Activated CD4-positive, alpha-beta T cell treated with anti-CD3 and anti-CD28 coated beads for 36 hours (primary cell): ENCODE results near the gene PIP5KL1. TPM values are rescaled to one million over a fixed set of nuclear protein-coding genes. Genes with fewer than 3 reads are reported as not detected.

Source experiments
- ATAC-seq: fragments of 200-7000 bp; cut with Tn5 transposase; one replicate; pipeline ENCODE4 v1.10.0; 2021; ENCODE audit warnings: mild to moderate bottlenecking, moderate library complexity
- CTCF ChIA-PET: fragments of 350-600 bp; sonication (Branson Sonifier 250); formaldehyde crosslinking; loops from one replicate; lab custom pipeline; 2021; ENCODE audit warnings: antibody characterized with exemption; lab: Charles Lee
- POLR2A ChIA-PET: fragments of 350-600 bp; sonication (Branson Sonifier 250); formaldehyde crosslinking; loops from one replicate; lab custom pipeline; 2021; ENCODE audit warnings: antibody characterized with exemption, inconsistent platforms; lab: Charles Lee
- DNase-seq: peaks from one replicate; pipeline ENCODE4 v3.0.0-alpha.2; 2020
- H3K27ac Mint-ChIP-seq: one replicate; pipeline ENCODE4 v1.8.0; 2021; ENCODE audit warnings: mixed read lengths
- H3K27me3 Mint-ChIP-seq: one replicate; pipeline ENCODE4 v1.8.0; 2021; ENCODE audit warnings: mixed read lengths
- H3K36me3 Mint-ChIP-seq: one replicate; pipeline ENCODE4 v1.8.0; 2021; ENCODE audit warnings: low read depth, mixed read lengths
- H3K4me1 Mint-ChIP-seq: one replicate; pipeline ENCODE4 v1.8.0; 2021; ENCODE audit warnings: mixed read lengths
- H3K4me3 Mint-ChIP-seq: one replicate; pipeline ENCODE4 v1.8.0; 2021; ENCODE audit warnings: mild to moderate bottlenecking, moderate library complexity, mixed read lengths
- H3K9me3 Mint-ChIP-seq: one replicate; pipeline ENCODE4 v1.8.0; 2021; ENCODE audit warnings: low read depth, mixed read lengths
- intact Hi-C, 2 experiments: fragments of 100-400 bp; cut with DNase I in 1 of 2; cut with micrococcal nuclease in 1 of 2; formaldehyde crosslinking; loops; one replicate each; pipeline versions ENCODE4 v1.14.2 to v1.15.1; 2022 to 2024; cut with DNase I, micrococcal nuclease
- total RNA-seq, 2 experiments: library from RNA; stranded (reverse); gene quantifications; one replicate each; pipeline ENCODE4 v1.2.3, GENCODE V29; 2021

Gene PIP5KL1
- total RNA-seq, 2 experiments from 2014 or later: 1.9 to 2.8 TPM

DNA sequence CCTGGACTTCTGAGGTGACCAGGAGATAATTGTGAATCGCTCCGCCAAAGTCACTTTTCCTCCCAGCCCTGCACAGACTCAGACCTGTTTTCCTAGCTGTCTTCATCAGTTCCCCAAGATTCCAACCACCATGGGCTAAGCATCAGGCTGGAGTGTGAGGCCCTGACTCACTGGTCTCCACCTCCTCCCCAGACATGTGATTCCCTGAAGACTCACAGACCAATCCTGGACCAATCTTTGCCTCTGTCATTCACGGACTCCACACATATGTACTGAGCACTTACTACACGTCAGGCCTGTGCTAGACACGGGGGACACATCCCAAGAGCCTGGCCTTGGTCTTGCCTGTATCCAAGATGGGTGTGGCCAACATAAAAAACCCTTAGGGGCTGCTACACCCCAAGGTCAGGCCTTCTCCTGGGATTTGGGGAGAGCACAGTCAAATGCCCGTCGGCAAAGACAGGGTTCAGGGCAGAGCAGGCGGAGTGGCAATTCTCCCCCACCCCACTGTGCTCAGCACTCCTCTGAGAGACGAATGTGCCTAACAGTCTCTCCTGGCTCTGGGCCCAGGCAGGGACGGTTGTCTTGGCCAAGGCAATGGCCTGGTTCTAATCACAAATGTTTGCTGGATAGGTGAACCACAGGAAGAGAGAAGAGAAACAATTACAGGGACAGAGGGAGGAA lies 38.3 kb upstream of the PIP5KL1 start:
- CTCF ChIA-PET: interaction anchor here (3.6 kb wide), 1 partner anchor 16 kb away, joined by 11 read pairs; no protein-coding TSS in a partner anchor
- ATAC-seq: peak; percentile 14

DNA sequence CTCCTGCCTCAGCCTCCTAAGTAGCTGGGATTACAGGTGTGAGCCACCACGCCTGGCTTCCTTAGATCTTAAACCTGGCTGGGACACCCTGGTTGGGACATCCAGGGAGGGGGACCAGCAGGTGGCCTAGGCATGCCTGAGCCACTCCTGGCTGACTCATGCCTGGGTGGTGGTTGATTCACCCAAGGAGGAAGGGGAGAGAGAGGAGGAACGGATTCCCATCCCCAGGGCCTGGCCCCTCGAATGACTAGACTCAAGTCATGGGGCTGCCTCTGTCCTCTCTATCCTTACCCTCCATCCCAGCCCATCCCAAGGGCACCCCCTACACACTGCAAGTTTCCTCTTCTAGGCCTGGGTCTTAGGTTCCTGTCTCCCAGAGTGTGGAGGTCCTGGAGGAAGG lies 37.5 kb upstream of the PIP5KL1 start:
- Mint-ChIP-seq H3K4me1 (peaks cover 99% of the 10 kb centered on the region), H3K27me3 (no peaks in the 10 kb centered on the region), H3K27ac (peak overlapping the region; percentile 92), H3K36me3 (peaks cover 28% of the 10 kb centered on the region), H3K4me3 (peak overlapping the region; percentile 69), H3K9me3 (no peaks in the 10 kb centered on the region)
- CTCF ChIA-PET: interaction anchor here (0.6 to 2.1 kb wide), 2 partner anchors 13 to 67 kb away, joined by 3 to 9 read pairs; partner anchors contain the start of gene EEIG1
- POLR2A ChIA-PET: interaction anchor here (0.7 kb wide), 1 partner anchor 65 kb away, joined by 3 read pairs; no protein-coding TSS in a partner anchor
- intact Hi-C loops: no loop called here
- ATAC-seq (peak; percentile 7), DNase-seq (peak; percentile 76)

More for the DNA sequence above, 38.3 kb upstream of the PIP5KL1 start:
- peak; percentile 54 for DNase-seq
- Mint-ChIP-seq H3K4me3 (peak overlapping the region; percentile 69), H3K36me3 (peaks cover 24% of the 10 kb centered on the region), H3K27ac (peak overlapping the region; percentile 92), H3K9me3 (no peaks in the 10 kb centered on the region), H3K4me1 (peaks cover 99% of the 10 kb centered on the region), H3K27me3 (no peaks in the 10 kb centered on the region)
- intact Hi-C loops: loop anchor here in 1 of 2 experiments (1.0 kb wide), 1 partner anchor 14 kb away; no protein-coding TSS in a partner anchor
- POLR2A ChIA-PET: interaction anchor here (1.8 kb wide), 1 partner anchor 14 kb away, joined by 9 read pairs; no protein-coding TSS in a partner anchor

DNA sequence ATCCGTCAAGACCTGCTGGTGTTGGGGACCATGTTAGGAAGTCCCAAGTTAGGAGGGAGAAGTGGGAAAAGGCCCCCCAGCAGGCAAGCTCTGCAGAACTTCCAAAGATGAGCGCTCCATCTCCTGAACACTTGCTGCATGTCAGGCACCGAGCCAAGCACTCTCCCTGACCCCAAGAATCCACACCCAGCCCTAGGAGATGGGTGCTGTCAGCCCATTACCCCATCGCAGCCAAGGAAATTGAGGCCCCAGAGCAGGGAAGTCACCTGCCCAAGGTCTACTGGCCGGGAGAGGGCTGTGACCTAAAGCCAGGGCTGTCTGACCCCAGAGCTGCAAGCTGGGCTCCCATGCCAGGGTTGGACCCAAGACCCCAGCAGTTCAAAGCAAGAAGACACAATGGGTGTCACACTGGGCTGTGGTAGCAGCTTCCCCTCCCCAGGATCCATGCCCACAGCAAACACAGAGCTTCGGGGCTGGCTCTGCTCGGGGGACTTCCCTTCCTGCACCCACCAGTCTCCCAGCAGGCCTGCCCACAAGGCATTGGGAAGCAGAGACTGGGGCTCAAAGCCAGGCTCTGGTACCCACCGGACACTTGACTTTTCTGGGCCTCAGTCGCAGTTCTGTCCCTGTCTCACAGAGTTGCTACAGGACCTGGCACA lies 36.7 kb upstream of the PIP5KL1 start:
- ChIA-PET POLR2A (interaction anchor here (0.7 kb wide), 1 partner anchor 66 kb away, joined by 3 read pairs; no protein-coding TSS in a partner anchor), CTCF (interaction anchor here (0.6 to 2.1 kb wide), 2 partner anchors 14 to 67 kb away, joined by 3 to 9 read pairs; partner anchors contain the start of gene EEIG1)
- DNase-seq: no peak
- H3K9me3 Mint-ChIP-seq: no peaks in the 10 kb centered on the region
- peaks cover 99% of the 10 kb centered on the region for H3K4me1 Mint-ChIP-seq
- intact Hi-C loops: no loop called here
- H3K4me3 Mint-ChIP-seq: peak overlapping the region; percentile 69
- H3K27me3 Mint-ChIP-seq: no peaks in the 10 kb centered on the region
- peaks cover 28% of the 10 kb centered on the region for H3K36me3 Mint-ChIP-seq
- no peak for ATAC-seq
- peak overlapping the region; percentile 92 for H3K27ac Mint-ChIP-seq

DNA sequence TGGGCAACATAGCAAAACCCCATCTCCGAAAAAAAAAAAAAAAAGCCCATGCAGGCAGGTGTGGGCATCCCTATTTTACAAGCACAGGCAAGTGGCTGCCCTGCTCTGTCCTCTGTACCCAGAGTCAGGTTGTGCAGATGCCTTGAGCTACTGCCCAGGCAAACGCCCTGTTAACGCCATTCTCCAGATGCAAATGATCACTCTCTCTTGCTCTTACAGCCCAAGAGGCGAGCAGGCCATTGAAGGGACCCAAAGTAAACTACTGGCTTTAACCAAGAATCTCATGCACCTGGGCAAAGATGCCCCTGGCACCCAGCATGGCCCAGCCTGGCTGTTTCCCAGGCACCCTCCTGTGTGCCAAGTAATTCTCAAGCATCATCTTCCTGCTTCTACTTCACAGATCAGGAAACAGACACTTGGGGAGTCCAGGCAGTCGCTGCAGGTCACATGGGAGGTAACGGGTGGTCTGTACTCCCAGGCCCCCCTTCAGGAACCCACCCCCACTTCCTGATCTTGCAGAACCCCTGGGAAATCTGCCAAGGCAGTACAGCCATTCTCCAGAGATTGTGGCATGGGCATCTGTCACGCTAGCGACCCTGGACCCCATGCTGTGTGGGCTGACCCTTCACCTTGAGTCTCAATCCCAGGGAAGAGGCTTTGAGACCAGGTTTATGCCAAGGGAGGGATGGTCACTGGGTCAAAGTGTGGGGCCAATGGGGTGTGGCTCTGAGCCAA lies 36.0 kb upstream of the PIP5KL1 start:
- Mint-ChIP-seq H3K36me3 (peaks cover 30% of the 10 kb centered on the region), H3K27ac (peak overlapping the region; percentile 98), H3K4me1 (peaks cover 99% of the 10 kb centered on the region), H3K9me3 (no peaks in the 10 kb centered on the region), H3K4me3 (peak overlapping the region; percentile 22), H3K27me3 (no peaks in the 10 kb centered on the region)
- POLR2A ChIA-PET: interaction anchor here (1.0 kb wide), 1 partner anchor 65 kb away, joined by 3 read pairs; no protein-coding TSS in a partner anchor
- ATAC-seq: no peak
- intact Hi-C loops: no loop called here
- CTCF ChIA-PET: interaction anchor here (2.1 kb wide), 1 partner anchor 68 kb away, joined by 9 read pairs; no protein-coding TSS in a partner anchor
- DNase-seq: no peak

DNA sequence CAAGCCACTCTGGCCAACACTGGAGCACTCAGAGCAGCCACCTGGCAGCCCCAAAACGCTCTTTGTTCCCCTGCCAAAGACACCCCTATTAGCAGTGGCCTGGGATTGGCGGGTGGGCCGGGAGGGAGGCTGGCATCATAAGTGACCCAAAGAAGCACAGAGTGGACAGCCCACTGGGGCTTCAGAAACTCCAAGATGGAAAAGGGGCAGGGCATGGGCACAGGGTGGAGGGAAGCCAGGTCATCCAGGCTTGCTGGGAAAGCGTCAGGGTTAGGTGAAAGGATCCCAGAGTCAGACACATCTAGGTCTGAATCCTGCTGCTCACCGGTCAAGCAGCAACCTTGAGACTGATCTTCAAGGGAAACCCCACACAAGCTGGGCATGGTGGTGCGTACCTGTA lies 35.4 kb upstream of the PIP5KL1 start:
- ChIA-PET POLR2A (interaction anchor here (0.5 to 1.0 kb wide), 2 partner anchors 65 to 68 kb away, joined by 3 to 5 read pairs; no protein-coding TSS in a partner anchor), CTCF (interaction anchor here (0.6 to 2.1 kb wide), 3 partner anchors 10 to 113 kb away, joined by 3 to 9 read pairs (median 4); no protein-coding TSS in a partner anchor)
- intact Hi-C loops: loop anchor here (1.0 to 2.0 kb wide), 2 partner anchors 10 to 13 kb away; no protein-coding TSS in a partner anchor
- no peak for DNase-seq
- Mint-ChIP-seq H3K27me3 (no peaks in the 10 kb centered on the region), H3K4me1 (peaks cover 99% of the 10 kb centered on the region), H3K27ac (peak overlapping the region; percentile 98), H3K9me3 (no peaks in the 10 kb centered on the region), H3K4me3 (peak overlapping the region; percentile 70), H3K36me3 (peaks cover 32% of the 10 kb centered on the region)
- ATAC-seq: no peak

DNA sequence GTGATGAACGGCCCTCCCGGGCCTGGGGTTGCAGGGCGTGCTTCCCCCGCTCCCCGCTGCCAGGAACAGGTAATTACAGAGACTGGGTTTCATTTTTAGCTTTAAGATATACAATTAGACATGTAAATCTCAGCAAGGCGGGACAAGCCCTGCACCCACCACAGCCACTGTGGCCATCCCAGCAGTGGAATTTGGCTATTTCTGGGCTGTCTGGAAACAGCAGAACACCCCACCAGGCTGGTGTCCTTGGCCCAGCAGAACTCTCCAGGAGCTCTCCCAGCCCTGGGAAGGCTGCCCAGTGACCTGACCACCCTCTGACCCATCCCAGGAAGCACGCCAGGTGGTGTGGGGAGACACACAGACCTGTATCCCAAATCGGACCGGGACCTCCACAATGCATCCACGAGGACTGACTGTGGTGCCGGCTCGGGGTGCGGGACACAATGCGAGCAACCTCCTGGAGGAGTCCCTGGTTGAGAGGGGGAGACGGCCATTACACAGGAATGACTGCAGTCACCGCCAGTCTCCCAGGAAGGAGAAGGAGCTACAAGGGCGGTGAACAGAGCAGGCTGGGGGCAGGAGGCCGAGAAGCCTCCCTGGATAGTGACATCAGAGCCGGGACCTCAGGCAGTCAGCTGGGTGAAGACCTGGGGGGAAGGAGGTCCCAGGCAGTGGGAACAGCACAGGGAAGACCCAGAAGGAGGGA lies 32.9 kb upstream of the PIP5KL1 start:
- ChIA-PET POLR2A (interaction anchor here (0.6 kb wide), 1 partner anchor 19 kb away, joined by 3 read pairs; no protein-coding TSS in a partner anchor), CTCF (interaction anchor here (1.0 to 3.4 kb wide), 6 partner anchors 13 to 109 kb away, joined by 4 to 17 read pairs (median 5); no protein-coding TSS in a partner anchor)
- no peaks in the 10 kb centered on the region for H3K9me3 Mint-ChIP-seq
- H3K27me3 Mint-ChIP-seq: no peaks in the 10 kb centered on the region
- intact Hi-C loops: loop anchor here in 1 of 2 experiments (1.0 to 2.0 kb wide), 2 partner anchors 8 to 15 kb away; no protein-coding TSS in a partner anchor
- H3K4me3 Mint-ChIP-seq: peak overlapping the region; percentile 70
- peak; percentile 62 for DNase-seq
- peak; percentile 21 for ATAC-seq
- peak overlapping the region; percentile 98 for H3K27ac Mint-ChIP-seq
- peaks cover 99% of the 10 kb centered on the region for H3K4me1 Mint-ChIP-seq
- peaks cover 28% of the 10 kb centered on the region for H3K36me3 Mint-ChIP-seq

DNA sequence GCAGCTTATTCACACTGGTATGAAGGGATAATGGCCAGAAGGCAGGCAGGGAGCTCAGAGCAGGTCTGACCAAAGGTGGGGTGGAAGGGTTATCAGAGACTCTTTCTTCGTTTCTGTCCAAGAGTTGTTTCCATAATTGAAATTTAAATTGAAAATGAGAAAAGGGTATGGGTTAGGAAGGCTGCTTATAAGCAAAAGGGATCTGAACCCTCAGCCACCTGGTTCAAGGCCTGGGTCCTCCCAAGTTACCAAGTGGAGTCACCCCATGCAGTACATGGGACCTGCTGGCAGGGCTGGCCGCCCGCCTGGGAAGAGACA lies 32.4 kb upstream of the PIP5KL1 start:
- intact Hi-C loops: loop anchor here in 1 of 2 experiments (1.0 kb wide), 1 partner anchor 8 kb away; no protein-coding TSS in a partner anchor
- ATAC-seq (no peak), DNase-seq (no peak)
- CTCF ChIA-PET: interaction anchor here (1.0 to 3.4 kb wide), 6 partner anchors 13 to 110 kb away, joined by 4 to 17 read pairs (median 5); no protein-coding TSS in a partner anchor
- peaks cover 24% of the 10 kb centered on the region for H3K36me3 Mint-ChIP-seq
- peak overlapping the region; percentile 70 for H3K4me3 Mint-ChIP-seq
- POLR2A ChIA-PET: interaction anchor here (0.6 kb wide), 1 partner anchor 20 kb away, joined by 3 read pairs; no protein-coding TSS in a partner anchor
- peak overlapping the region; percentile 98 for H3K27ac Mint-ChIP-seq
- peaks cover 98% of the 10 kb centered on the region for H3K4me1 Mint-ChIP-seq
- H3K9me3 Mint-ChIP-seq: no peaks in the 10 kb centered on the region
- no peaks in the 10 kb centered on the region for H3K27me3 Mint-ChIP-seq

DNA sequence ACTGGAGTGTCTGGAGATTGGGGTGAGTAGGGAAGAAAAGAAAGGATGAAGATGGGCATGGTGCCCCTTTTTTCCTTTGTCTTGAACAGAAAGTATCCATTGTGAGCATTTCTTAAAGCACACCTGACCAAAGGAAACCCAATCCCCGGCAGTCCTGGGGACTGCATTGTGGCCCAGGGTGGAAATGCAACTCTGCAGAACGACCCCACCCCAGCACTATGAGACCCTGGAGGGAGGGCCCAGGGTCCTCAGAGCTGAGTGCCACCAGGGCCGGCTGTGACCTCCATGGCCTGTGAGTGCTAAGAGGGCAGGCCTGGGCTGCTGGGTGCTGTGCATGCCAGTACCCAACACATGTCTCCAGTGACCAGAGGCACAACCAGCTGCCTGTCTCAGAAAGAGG lies 31.7 kb upstream of the PIP5KL1 start:
- intact Hi-C loops: no loop called here
- DNase-seq (no peak), ATAC-seq (no peak)
- peaks cover 96% of the 10 kb centered on the region for H3K4me1 Mint-ChIP-seq
- H3K4me3 Mint-ChIP-seq: no peak overlapping the region
- H3K27ac Mint-ChIP-seq: peak overlapping the region; percentile 98
- no peaks in the 10 kb centered on the region for H3K9me3 Mint-ChIP-seq
- peaks cover 24% of the 10 kb centered on the region for H3K36me3 Mint-ChIP-seq
- CTCF ChIA-PET: interaction anchor here (0.6 to 3.4 kb wide), 7 partner anchors 8 to 152 kb away, joined by 3 to 17 read pairs (median 4); no protein-coding TSS in a partner anchor
- POLR2A ChIA-PET: no interaction called here
- H3K27me3 Mint-ChIP-seq: no peaks in the 10 kb centered on the region

DNA sequence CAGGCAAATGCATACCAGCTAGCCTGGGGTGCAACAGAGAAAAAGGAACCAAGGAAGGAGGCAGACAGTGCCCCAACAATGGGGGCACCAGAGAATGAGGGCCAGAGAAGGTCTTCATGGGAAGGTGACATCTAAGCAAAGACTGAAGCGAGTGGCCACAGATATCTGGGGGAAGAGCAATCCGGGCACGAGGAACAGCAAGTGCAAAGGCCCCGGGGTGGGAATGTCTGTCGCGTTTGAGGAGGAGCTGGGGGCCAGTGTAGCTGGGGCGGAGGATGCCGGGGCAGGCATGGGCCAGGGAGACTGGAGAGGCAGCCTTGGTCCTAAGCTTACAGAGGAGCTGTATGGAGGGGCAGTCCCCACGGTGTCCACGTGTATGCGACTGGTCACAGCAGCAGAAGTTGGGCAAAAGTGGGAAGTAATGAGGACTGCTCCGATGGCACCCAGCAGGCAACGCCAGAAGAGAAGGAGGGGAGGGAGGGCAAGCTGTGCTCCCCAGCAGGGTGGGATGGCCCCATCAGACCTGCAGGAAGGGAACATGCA lies 31.1 kb upstream of the PIP5KL1 start:
- Mint-ChIP-seq H3K4me1 (peaks cover 96% of the 10 kb centered on the region), H3K36me3 (peaks cover 24% of the 10 kb centered on the region), H3K27me3 (no peaks in the 10 kb centered on the region), H3K4me3 (no peak overlapping the region), H3K9me3 (no peaks in the 10 kb centered on the region), H3K27ac (peak overlapping the region; percentile 98)
- POLR2A ChIA-PET: interaction anchor here (0.8 to 1.1 kb wide), 2 partner anchors 19 to 20 kb away, joined by 3 read pairs; partner anchors contain the start of gene EEIG1
- CTCF ChIA-PET: interaction anchor here (0.6 to 2.1 kb wide), 5 partner anchors 9 to 153 kb away, joined by 3 to 16 read pairs (median 5); no protein-coding TSS in a partner anchor
- intact Hi-C loops: no loop called here
- ATAC-seq (no peak), DNase-seq (peak; percentile 11)
